GM23338 (cell line): ENCODE results near the gene TSPEAR.

Experiments
- CREB1 ChIP-seq: fragments of 250-450 bp; sonication (Bioruptor Pico); IDR thresholded peaks from 2 replicates; pipeline ENCODE4 v1.5.0; 2020; ENCODE audit warnings: low read depth, mild to moderate bottlenecking, moderate library complexity
- EZH2 ChIP-seq: fragments of 200-600 bp; sonication (generic); IDR thresholded peaks from one replicate; pipeline ENCODE4 v1.8.0; 2017; ENCODE audit warnings: antibody characterized with exemption, mild to moderate bottlenecking, low read depth; ENCODE audit not compliant: unreplicated experiment
- EZH2phosphoT487 ChIP-seq: fragments of 200-600 bp; sonication (generic); IDR thresholded peaks from one replicate; pipeline ENCODE4 v1.8.1; 2018; ENCODE audit warnings: antibody characterized with exemption; ENCODE audit not compliant: unreplicated experiment
- POLR2AphosphoS5 ChIP-seq: IDR thresholded peaks from 2 replicates; pipeline ENCODE4 v1.6.1; 2016; ENCODE audit warnings: antibody characterized with exemption, low read depth
- TF ChIP-seq, protein P1 (sequence below), 2 experiments: fragments of 200-600 bp in 1 of 2; sonication (generic) in 1 of 2; conservative IDR thresholded peaks; 2 replicates each; pipeline versions ENCODE4 v1.5.1 to v1.6.1; 2016 to 2017; ENCODE audit warnings: antibody characterized with exemption in 2 of 2, low read depth in 2 of 2, mild to moderate bottlenecking in 2 of 2, moderate library complexity in 1 of 2
- TF ChIP-seq, protein P2 (sequence below): IDR thresholded peaks from one replicate; pipeline ENCODE4 v1.6.1; 2018; ENCODE audit warnings: antibody characterized with exemption; ENCODE audit not compliant: unreplicated experiment

DNA sequence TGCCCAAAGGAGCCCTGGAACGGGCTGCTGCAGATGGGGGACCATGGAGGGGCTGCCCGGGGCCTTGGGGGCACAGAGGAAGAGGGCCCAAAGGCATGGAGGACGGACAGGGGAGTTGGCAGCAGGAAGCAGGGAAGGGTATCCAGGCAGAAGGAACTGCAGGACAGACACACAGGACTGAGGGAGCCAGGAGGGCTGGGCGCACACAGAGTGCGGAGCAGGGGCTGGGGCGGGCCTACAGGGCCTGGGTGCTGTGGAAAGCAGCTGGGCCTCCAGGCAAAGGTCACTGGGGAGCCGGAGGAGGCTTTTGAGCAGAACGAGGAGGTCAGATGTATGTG is 199.5 kb downstream of the TSPEAR start:
- TF ChIP-seq, protein P1, sequence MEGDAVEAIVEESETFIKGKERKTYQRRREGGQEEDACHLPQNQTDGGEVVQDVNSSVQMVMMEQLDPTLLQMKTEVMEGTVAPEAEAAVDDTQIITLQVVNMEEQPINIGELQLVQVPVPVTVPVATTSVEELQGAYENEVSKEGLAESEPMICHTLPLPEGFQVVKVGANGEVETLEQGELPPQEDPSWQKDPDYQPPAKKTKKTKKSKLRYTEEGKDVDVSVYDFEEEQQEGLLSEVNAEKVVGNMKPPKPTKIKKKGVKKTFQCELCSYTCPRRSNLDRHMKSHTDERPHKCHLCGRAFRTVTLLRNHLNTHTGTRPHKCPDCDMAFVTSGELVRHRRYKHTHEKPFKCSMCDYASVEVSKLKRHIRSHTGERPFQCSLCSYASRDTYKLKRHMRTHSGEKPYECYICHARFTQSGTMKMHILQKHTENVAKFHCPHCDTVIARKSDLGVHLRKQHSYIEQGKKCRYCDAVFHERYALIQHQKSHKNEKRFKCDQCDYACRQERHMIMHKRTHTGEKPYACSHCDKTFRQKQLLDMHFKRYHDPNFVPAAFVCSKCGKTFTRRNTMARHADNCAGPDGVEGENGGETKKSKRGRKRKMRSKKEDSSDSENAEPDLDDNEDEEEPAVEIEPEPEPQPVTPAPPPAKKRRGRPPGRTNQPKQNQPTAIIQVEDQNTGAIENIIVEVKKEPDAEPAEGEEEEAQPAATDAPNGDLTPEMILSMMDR (conservative IDR thresholded peaks at IDR 0.05; ENCODE audit: low read depth in 2 of 2) = no peak
- TF ChIP-seq POLR2AphosphoS5 (no peak), EZH2 (no peak), CREB1 (no peak), EZH2phosphoT487 (no peak)
- TF ChIP-seq, protein P2, sequence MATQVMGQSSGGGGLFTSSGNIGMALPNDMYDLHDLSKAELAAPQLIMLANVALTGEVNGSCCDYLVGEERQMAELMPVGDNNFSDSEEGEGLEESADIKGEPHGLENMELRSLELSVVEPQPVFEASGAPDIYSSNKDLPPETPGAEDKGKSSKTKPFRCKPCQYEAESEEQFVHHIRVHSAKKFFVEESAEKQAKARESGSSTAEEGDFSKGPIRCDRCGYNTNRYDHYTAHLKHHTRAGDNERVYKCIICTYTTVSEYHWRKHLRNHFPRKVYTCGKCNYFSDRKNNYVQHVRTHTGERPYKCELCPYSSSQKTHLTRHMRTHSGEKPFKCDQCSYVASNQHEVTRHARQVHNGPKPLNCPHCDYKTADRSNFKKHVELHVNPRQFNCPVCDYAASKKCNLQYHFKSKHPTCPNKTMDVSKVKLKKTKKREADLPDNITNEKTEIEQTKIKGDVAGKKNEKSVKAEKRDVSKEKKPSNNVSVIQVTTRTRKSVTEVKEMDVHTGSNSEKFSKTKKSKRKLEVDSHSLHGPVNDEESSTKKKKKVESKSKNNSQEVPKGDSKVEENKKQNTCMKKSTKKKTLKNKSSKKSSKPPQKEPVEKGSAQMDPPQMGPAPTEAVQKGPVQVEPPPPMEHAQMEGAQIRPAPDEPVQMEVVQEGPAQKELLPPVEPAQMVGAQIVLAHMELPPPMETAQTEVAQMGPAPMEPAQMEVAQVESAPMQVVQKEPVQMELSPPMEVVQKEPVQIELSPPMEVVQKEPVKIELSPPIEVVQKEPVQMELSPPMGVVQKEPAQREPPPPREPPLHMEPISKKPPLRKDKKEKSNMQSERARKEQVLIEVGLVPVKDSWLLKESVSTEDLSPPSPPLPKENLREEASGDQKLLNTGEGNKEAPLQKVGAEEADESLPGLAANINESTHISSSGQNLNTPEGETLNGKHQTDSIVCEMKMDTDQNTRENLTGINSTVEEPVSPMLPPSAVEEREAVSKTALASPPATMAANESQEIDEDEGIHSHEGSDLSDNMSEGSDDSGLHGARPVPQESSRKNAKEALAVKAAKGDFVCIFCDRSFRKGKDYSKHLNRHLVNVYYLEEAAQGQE = no peak
